Measurements from ENCODE around the gene HSP90AB1. TPM values are rescaled to one million over a fixed set of nuclear protein-coding genes. Genes with fewer than 3 reads are reported as not detected.

The HSP90AB1 gene
- total and polyA plus RNA-seq, 9 of the 15 experiments (the other 6 are each of a cell fraction or from before 2014, with no cell fraction given) = 1,780 to 3,358 (median 2,262) TPM

DNA sequence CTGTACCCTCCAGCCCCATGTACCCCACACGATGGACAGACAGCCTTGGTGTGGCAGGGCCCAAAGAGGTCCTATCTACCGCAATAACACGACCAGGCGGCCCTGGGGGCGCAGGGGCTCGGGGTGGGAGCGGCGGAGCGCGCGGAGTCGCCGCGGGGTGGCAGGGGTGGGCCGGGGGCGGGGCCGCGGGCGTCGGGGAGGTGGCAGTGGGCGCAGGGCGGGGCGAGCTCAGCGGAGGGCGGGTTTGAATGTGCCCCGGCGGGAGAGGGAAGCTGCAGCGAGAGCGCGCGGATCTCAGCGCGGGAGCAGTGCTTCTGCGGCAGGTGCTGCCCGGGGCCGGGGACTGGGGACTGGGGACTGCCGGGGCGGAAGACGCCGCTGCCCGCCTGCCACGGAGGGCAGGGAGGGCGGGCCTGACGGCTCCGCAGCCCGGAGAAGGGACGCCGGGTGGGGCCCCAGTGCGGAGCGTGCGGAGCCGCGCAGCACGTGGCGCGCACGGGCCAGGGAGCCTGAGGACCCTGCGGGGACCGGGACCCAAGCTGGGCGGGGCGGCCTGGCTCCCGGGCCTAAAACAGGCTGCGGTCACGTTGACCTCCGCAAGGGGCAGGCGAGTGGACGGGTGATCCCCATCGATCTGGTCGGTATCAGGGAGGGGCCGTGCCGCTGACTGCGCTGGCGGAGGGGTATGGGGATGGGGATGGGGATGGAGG lies 23.4 kb upstream of the HSP90AB1 start, which contains the start of gene SLC29A1 (continued):
- TF ChIP-seq, protein P1, sequence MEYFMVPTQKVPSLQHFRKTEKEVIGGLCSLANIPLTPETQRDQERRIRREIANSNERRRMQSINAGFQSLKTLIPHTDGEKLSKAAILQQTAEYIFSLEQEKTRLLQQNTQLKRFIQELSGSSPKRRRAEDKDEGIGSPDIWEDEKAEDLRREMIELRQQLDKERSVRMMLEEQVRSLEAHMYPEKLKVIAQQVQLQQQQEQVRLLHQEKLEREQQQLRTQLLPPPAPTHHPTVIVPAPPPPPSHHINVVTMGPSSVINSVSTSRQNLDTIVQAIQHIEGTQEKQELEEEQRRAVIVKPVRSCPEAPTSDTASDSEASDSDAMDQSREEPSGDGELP (CRISPR knock-in tag; IDR thresholded peaks at IDR 0.05; ENCODE audit: borderline replicate concordance) = 0 out of 2 replicates have a peak, but pooled peaks have one; percentile 50
- no peak for TF ChIP-seq NCOR1 (IDR thresholded peaks at IDR 0.05)
- peak; percentile 62; the same call in 1 of the 2 replicates for TF ChIP-seq EP400 (IDR thresholded peaks at IDR 0.05)
- no peak for TF ChIP-seq CREB1 (IDR thresholded peaks at IDR 0.05)
- TF ChIP-seq CREB1 (CRISPR knock-in tag; IDR thresholded peaks at IDR 0.05) = no peak
- TF ChIP-seq FOS (IDR thresholded peaks at IDR 0.05; ENCODE audit: extremely low read depth, insufficient read length) = no peak
- TF ChIP-seq ZFX (CRISPR knock-in tag; IDR thresholded peaks at IDR 0.05) = peak; percentile 59
- 0 out of 3 replicates have a peak, but pooled peaks of 1 of the 2 experiments have one; percentile 41 for TF ChIP-seq CBX3 (IDR thresholded peaks at IDR 0.05; ENCODE audit: borderline replicate concordance in 1 of 2, low read length in 2 of 2)
- no peak for TF ChIP-seq GABPB1 (CRISPR knock-in tag; IDR thresholded peaks at IDR 0.05)
- TF ChIP-seq, protein P2, sequence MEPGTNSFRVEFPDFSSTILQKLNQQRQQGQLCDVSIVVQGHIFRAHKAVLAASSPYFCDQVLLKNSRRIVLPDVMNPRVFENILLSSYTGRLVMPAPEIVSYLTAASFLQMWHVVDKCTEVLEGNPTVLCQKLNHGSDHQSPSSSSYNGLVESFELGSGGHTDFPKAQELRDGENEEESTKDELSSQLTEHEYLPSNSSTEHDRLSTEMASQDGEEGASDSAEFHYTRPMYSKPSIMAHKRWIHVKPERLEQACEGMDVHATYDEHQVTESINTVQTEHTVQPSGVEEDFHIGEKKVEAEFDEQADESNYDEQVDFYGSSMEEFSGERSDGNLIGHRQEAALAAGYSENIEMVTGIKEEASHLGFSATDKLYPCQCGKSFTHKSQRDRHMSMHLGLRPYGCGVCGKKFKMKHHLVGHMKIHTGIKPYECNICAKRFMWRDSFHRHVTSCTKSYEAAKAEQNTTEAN (CRISPR knock-in tag; IDR thresholded peaks at IDR 0.05) = no peak
- 0 out of 2 replicates have a peak, but pooled peaks have one; percentile 18 for TF ChIP-seq ATF1 (CRISPR knock-in tag; IDR thresholded peaks at IDR 0.05)
- TF ChIP-seq ATF1 (tag; IDR thresholded peaks at IDR 0.05) = 0 out of 2 replicates have a peak, but pooled peaks have one; percentile 16
- no peak for TF ChIP-seq SNRNP70 (optimal IDR thresholded peaks at IDR 0.05; ENCODE audit: low read depth, low read length)
- TF ChIP-seq, protein P3, sequence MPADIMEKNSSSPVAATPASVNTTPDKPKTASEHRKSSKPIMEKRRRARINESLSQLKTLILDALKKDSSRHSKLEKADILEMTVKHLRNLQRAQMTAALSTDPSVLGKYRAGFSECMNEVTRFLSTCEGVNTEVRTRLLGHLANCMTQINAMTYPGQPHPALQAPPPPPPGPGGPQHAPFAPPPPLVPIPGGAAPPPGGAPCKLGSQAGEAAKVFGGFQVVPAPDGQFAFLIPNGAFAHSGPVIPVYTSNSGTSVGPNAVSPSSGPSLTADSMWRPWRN (IDR thresholded peaks at IDR 0.05; ENCODE audit: low read depth) = peak; percentile 77; the same call in 1 of the 2 replicates
- TF ChIP-seq RBFOX2 (IDR thresholded peaks at IDR 0.05; ENCODE audit: low read depth, low read length) = peak; percentile 81
- TF ChIP-seq, protein P4, sequence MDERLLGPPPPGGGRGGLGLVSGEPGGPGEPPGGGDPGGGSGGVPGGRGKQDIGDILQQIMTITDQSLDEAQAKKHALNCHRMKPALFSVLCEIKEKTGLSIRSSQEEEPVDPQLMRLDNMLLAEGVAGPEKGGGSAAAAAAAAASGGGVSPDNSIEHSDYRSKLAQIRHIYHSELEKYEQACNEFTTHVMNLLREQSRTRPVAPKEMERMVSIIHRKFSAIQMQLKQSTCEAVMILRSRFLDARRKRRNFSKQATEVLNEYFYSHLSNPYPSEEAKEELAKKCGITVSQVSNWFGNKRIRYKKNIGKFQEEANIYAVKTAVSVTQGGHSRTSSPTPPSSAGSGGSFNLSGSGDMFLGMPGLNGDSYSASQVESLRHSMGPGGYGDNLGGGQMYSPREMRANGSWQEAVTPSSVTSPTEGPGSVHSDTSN (CRISPR knock-in tag; IDR thresholded peaks at IDR 0.05; ENCODE audit: low read depth) = no peak
- TF ChIP-seq, protein P4 (tag; conservative IDR thresholded peaks at IDR 0.05; ENCODE audit: low read depth) = no peak
- peak; percentile 54 for TF ChIP-seq SMAD4 (CRISPR knock-in tag; conservative IDR thresholded peaks at IDR 0.05)
- TF ChIP-seq, protein P5, sequence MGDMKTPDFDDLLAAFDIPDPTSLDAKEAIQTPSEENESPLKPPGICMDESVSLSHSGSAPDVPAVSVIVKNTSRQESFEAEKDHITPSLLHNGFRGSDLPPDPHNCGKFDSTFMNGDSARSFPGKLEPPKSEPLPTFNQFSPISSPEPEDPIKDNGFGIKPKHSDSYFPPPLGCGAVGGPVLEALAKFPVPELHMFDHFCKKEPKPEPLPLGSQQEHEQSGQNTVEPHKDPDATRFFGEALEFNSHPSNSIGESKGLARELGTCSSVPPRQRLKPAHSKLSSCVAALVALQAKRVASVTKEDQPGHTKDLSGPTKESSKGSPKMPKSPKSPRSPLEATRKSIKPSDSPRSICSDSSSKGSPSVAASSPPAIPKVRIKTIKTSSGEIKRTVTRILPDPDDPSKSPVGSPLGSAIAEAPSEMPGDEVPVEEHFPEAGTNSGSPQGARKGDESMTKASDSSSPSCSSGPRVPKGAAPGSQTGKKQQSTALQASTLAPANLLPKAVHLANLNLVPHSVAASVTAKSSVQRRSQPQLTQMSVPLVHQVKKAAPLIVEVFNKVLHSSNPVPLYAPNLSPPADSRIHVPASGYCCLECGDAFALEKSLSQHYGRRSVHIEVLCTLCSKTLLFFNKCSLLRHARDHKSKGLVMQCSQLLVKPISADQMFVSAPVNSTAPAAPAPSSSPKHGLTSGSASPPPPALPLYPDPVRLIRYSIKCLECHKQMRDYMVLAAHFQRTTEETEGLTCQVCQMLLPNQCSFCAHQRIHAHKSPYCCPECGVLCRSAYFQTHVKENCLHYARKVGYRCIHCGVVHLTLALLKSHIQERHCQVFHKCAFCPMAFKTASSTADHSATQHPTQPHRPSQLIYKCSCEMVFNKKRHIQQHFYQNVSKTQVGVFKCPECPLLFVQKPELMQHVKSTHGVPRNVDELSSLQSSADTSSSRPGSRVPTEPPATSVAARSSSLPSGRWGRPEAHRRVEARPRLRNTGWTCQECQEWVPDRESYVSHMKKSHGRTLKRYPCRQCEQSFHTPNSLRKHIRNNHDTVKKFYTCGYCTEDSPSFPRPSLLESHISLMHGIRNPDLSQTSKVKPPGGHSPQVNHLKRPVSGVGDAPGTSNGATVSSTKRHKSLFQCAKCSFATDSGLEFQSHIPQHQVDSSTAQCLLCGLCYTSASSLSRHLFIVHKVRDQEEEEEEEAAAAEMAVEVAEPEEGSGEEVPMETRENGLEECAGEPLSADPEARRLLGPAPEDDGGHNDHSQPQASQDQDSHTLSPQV (IDR thresholded peaks at IDR 0.05) = peak; percentile 75

Measured in K562 (cell line).